Neural cell (in vitro differentiated cells): Measurements from ENCODE around the gene ITPR3. TPM values are rescaled to one million over a fixed set of nuclear protein-coding genes. Genes with fewer than 3 reads are reported as not detected.

Source experiments
- H2AFZ ChIP-seq: fragments of 200-600, 300-800 bp; sonication (generic), shearing (Covaris generic); 2 replicates; pipeline ENCODE4 v1.6.0; 2014; ENCODE audit warnings: low read depth, mild to moderate bottlenecking, antibody characterized with exemption, low read length, moderate library complexity
- H3F3A ChIP-seq: fragments of 200-600 bp; shearing (Covaris generic); 2 replicates; pipeline ENCODE4 v1.6.1; 2016; ENCODE audit warnings: mild to moderate bottlenecking, moderate library complexity, mixed read lengths, antibody characterized with exemption, low read length; ENCODE audit not compliant: insufficient read depth, poor library complexity, severe bottlenecking
- H3K27ac ChIP-seq: fragments of 200-600, 300-800 bp; sonication (generic), shearing (Covaris generic); 2 replicates; pipeline ENCODE4 v1.5.1; 2014; ENCODE audit warnings: mild to moderate bottlenecking, low read length, moderate library complexity
- H3K27me3 ChIP-seq: fragments of 300-800, 200-600 bp; sonication (generic), shearing (Covaris generic); 2 replicates; pipeline ENCODE4 v1.6.0; 2014; ENCODE audit warnings: mild to moderate bottlenecking, low read depth, low read length, moderate library complexity; ENCODE audit not compliant: insufficient read depth
- H3K36me3 ChIP-seq: fragments of 300-800, 200-600 bp; sonication (generic), shearing (Covaris generic); 2 replicates; pipeline ENCODE4 v1.5.1; 2014; ENCODE audit warnings: mild to moderate bottlenecking, antibody characterized with exemption, low read length, moderate library complexity; ENCODE audit not compliant: insufficient read depth
- H3K4me2 ChIP-seq: fragments of 300-800, 200-600 bp; sonication (generic), shearing (Covaris generic); 2 replicates; pipeline ENCODE4 v1.6.0; 2014; ENCODE audit warnings: mild to moderate bottlenecking, low read length
- H3K4me3 ChIP-seq: fragments of 300-800, 200-600 bp; sonication (generic), shearing (Covaris generic); 2 replicates; pipeline ENCODE4 v1.5.1; 2014; ENCODE audit warnings: mild to moderate bottlenecking, low read length, moderate library complexity
- H3K79me2 ChIP-seq: fragments of 200-600 bp; shearing (Covaris generic); replicated peaks from 2 replicates; pipeline ENCODE4 v1.6.0; 2014; ENCODE audit warnings: mild to moderate bottlenecking, low read length, moderate library complexity; ENCODE audit not compliant: insufficient read depth
- H3K9ac ChIP-seq: fragments of 300-800, 200-600 bp; sonication (generic), shearing (Covaris generic); 2 replicates; pipeline ENCODE4 v1.6.1; 2016; ENCODE audit warnings: mild to moderate bottlenecking, low read length, mixed read lengths
- H3K9me2 ChIP-seq: fragments of 200-600 bp; shearing (Covaris generic); 2 replicates; pipeline ENCODE4 v1.6.1; 2016; ENCODE audit warnings: mild to moderate bottlenecking, low read length, mixed read lengths; ENCODE audit not compliant: insufficient read depth
- H3K9me3 ChIP-seq: fragments of 200-600, 300-800 bp; sonication (generic), shearing (Covaris generic); 2 replicates; pipeline ENCODE4 v1.6.1; 2016; ENCODE audit warnings: mild to moderate bottlenecking, mixed run types, low read length, moderate library complexity, mixed read lengths
- H4K20me1 ChIP-seq: fragments of 200-600 bp; shearing (Covaris generic); 2 replicates; pipeline ENCODE4 v1.6.1; 2016; ENCODE audit warnings: mild to moderate bottlenecking, mixed run types; ENCODE audit not compliant: insufficient read depth
- EP300 ChIP-seq: fragments of 450-650 bp; conservative IDR thresholded peaks from 2 replicates; pipeline ENCODE4 v1.6.1; 2014; ENCODE audit warnings: antibody characterized with exemption, mild to moderate bottlenecking, moderate library complexity; ENCODE audit not compliant: poor library complexity, severe bottlenecking
- EZH2 ChIP-seq: fragments of 200-600, 300-800 bp; shearing (Covaris generic), sonication (generic); IDR thresholded peaks from 2 replicates; pipeline ENCODE4 v1.6.1; 2014; ENCODE audit warnings: antibody characterized with exemption, low read length, borderline replicate concordance, mild to moderate bottlenecking; ENCODE audit not compliant: insufficient read depth, poor library complexity, severe bottlenecking
- MXI1 ChIP-seq: fragments of 450-650 bp; conservative IDR thresholded peaks from 2 replicates; pipeline ENCODE4 v1.6.1; 2014; ENCODE audit warnings: antibody characterized with exemption, mild to moderate bottlenecking; ENCODE audit not compliant: poor library complexity, severe bottlenecking
- POLR2AphosphoS5 ChIP-seq: IDR thresholded peaks from 2 replicates; pipeline ENCODE4 v1.6.1; 2012
- RAD21 ChIP-seq: fragments of 450-650 bp; conservative IDR thresholded peaks from 2 replicates; pipeline ENCODE4 v1.6.1; 2014; ENCODE audit warnings: antibody characterized with exemption, mild to moderate bottlenecking, moderate library complexity
- REST ChIP-seq: IDR thresholded peaks from 2 replicates; pipeline ENCODE4 v1.6.1; 2012; ENCODE audit warnings: borderline replicate concordance
- SMC3 ChIP-seq: fragments of 450-650 bp; conservative IDR thresholded peaks from 2 replicates; pipeline ENCODE4 v1.6.1; 2014; ENCODE audit warnings: antibody characterized with exemption, mild to moderate bottlenecking, moderate library complexity; ENCODE audit not compliant: poor library complexity
- TAF1 ChIP-seq: IDR thresholded peaks from 2 replicates; pipeline ENCODE4 v1.6.1; 2012; ENCODE audit warnings: low read depth
- polyA plus RNA-seq: library from polyadenylated mRNA; depleted of rRNA; stranded (reverse); fragments of >200 nt; gene quantifications from 2 replicates; pipeline ENCODE4 v1.2.3, GENCODE V29; 2014

The ITPR3 gene
- polyA plus RNA-seq, 1 donor from 2014 or later: 0.11 TPM

- TF ChIP-seq SMC3: no peak
- no peak for TF ChIP-seq TAF1
- TF ChIP-seq POLR2AphosphoS5: no peak
- no peak for TF ChIP-seq REST
- Histone ChIP-seq H3K27me3 (no peaks in the 10 kb centered on the region), H4K20me1 (no peaks in the 10 kb centered on the region), H3K4me3 (no peak overlapping the region), H3K4me2 (no peak overlapping the region), H3K36me3 (no peaks in the 10 kb centered on the region), H3K9ac (no peak overlapping the region), H3F3A (no peaks in the 10 kb centered on the region), H3K79me2 (no peaks in the 10 kb centered on the region), H3K27ac (no peak overlapping the region), H3K9me3 (no peaks in the 10 kb centered on the region), H2AFZ (no peak overlapping the region), H3K9me2 (no peaks in the 10 kb centered on the region)
Observed at GRCh38 chr6:33683051-33683571, 62.0 kb downstream of the ITPR3 start.

GRCh38 chr6:33683576-33684427 is 62.7 kb downstream of the ITPR3 start:
- no peaks in the 10 kb centered on the region for H3K79me2 ChIP-seq
- H3K4me2 ChIP-seq: no peak overlapping the region
- H3K36me3 ChIP-seq: no peaks in the 10 kb centered on the region
- no peaks in the 10 kb centered on the region for H3K9me2 ChIP-seq
- TF ChIP-seq EZH2 (no peak), TAF1 (no peak), MXI1 (no peak), POLR2AphosphoS5 (no peak), EP300 (no peak), RAD21 (no peak), REST (no peak)
- H3K27ac ChIP-seq: no peak overlapping the region
- no peak overlapping the region for H2AFZ ChIP-seq
- H4K20me1 ChIP-seq: no peaks in the 10 kb centered on the region
- no peak overlapping the region for H3K4me3 ChIP-seq
- no peaks in the 10 kb centered on the region for H3K9me3 ChIP-seq
- no peak overlapping the region for H3K9ac ChIP-seq
- no peaks in the 10 kb centered on the region for H3F3A ChIP-seq
- no peaks in the 10 kb centered on the region for H3K27me3 ChIP-seq
